Measurements from ENCODE around the gene STPG2. TPM values are rescaled to one million over a fixed set of nuclear protein-coding genes. Genes with fewer than 3 reads are reported as not detected.

Gene STPG2
- total and polyA plus RNA-seq, 2 of the 8 experiments (the other 6 are each of a cell fraction or from before 2014, with no cell fraction given), result 0.03 TPM; not detected in 1

GRCh38 chr4:97590266-97590665 lies 553.0 kb downstream of the STPG2 start:
- Histone ChIP-seq H4K8ac (ENCODE audit: extremely low read depth, insufficient read depth, low read length) (no peak overlapping the region), H2BK12ac (ENCODE audit: low read depth, low read length) (no peak overlapping the region), H3K27ac (ENCODE audit: low read depth, low read length) (no peak overlapping the region), H3K79me2 (ENCODE audit: control insufficient read depth in 1 of 2, insufficient read depth in 2 of 2, low read length in 2 of 2) (no peaks in the 10 kb centered on the region), H3K4me1 (replicated peaks in 1 of 4; ENCODE audit: control insufficient read depth in 3 of 4, insufficient read depth in 4 of 4, low read length in 3 of 4) (no peaks in the 10 kb centered on the region), H2AFZ (ENCODE audit: low read length) (no peak overlapping the region), H4K91ac (replicated peaks; ENCODE audit: insufficient read length, low read length) (no peak overlapping the region), H3K79me1 (ENCODE audit: low read depth, low read length) (no peaks in the 10 kb centered on the region), H3K36me3 (ENCODE audit: control insufficient read depth in 2 of 4, insufficient read depth in 4 of 4, low read length in 3 of 4) (no peaks in the 10 kb centered on the region), H3K27me3 (replicated peaks in 1 of 4; ENCODE audit: control insufficient read depth in 3 of 4, extremely low read depth in 1 of 4, insufficient read depth in 3 of 4, low read length in 3 of 4) (no peaks in the 10 kb centered on the region; a peak in 1 of 7 replicates), H3K9me3 (ENCODE audit: insufficient read depth in 2 of 2, low read depth in 1 of 2, low read length in 1 of 2) (no peaks in the 10 kb centered on the region), H3K4ac (replicated peaks; ENCODE audit: insufficient read length, low read depth, low read length) (no peak overlapping the region), H4K5ac (ENCODE audit: insufficient read length, low read depth, low read length) (no peak overlapping the region), H4K20me1 (replicated peaks in 1 of 2; ENCODE audit: control insufficient read depth in 1 of 2, insufficient read depth in 2 of 2, low read length in 2 of 2) (peaks cover 0 to 2% of the 10 kb centered on the region in 2 experiments), H2BK5ac (ENCODE audit: low read depth, low read length) (no peak overlapping the region), H3K4me3 (ENCODE audit: extremely low read depth in 1 of 4, insufficient read depth in 2 of 4, low read depth in 3 of 4, low read length in 4 of 4) (no peak overlapping the region), H2BK15ac (ENCODE audit: low read length) (no peak overlapping the region), H3K9ac (replicated peaks in 1 of 4; ENCODE audit: extremely low read depth in 1 of 4, low read depth in 3 of 4, low read length in 3 of 4) (no peak overlapping the region), H3K23ac (ENCODE audit: insufficient read length) (no peak overlapping the region), H2BK20ac (ENCODE audit: low read length) (no peak overlapping the region), H2BK120ac (replicated peaks; ENCODE audit: low read depth, low read length) (no peak overlapping the region), H3K4me2 (ENCODE audit: insufficient read depth in 1 of 2, low read depth in 2 of 2, low read length in 2 of 2) (no peak overlapping the region), H2AK5ac (ENCODE audit: low read depth, low read length) (no peak overlapping the region), H3K23me2 (ENCODE audit: low read depth, low read length) (no peaks in the 10 kb centered on the region), H3K18ac (ENCODE audit: extremely low read depth, low read length) (no peak overlapping the region), H3K56ac (replicated peaks; ENCODE audit: insufficient read length, low read depth, low read length) (no peak overlapping the region), H3K14ac (ENCODE audit: insufficient read length) (no peak overlapping the region)
- DNase-seq (ENCODE audit: low read depth in 1 of 2, low spot score in 2 of 2) (no peak), FAIRE-seq (no peak)
- CTCF ChIA-PET (ENCODE audit: partially characterized antibody), result no interaction called here
- POLR2A ChIA-PET (ENCODE audit: partially characterized antibody), result no interaction called here
- 91% methylated on average over 4 of the region's 4 CpGs; no CpG with 5 or more reads in 1 of the 2 experiments for WGBS, 2 experiments (ENCODE audit: extremely low coverage in 1 of 2, insufficient coverage in 1 of 2, insufficient read length in 1 of 2, insufficient replicate concordance in 2 of 2, low coverage in 1 of 2, low lambda C conversion rate in 2 of 2, missing lambda C conversion rate in 1 of 2)
- TF ChIP-seq RNF2 (IDR thresholded peaks at IDR 0.05; ENCODE audit: borderline replicate concordance, low read depth, low read length, missing control alignments, poor library complexity, severe bottlenecking), result no peak
- TF ChIP-seq KDM5A (IDR thresholded peaks at IDR 0.05; ENCODE audit: low read length), result no peak
- TF ChIP-seq SUZ12 (IDR thresholded peaks at IDR 0.05; ENCODE audit: low read length), result no peak
- no peak for TF ChIP-seq ATF2 (IDR thresholded peaks at IDR 0.05; ENCODE audit: low read length)
- no peak for TF ChIP-seq E2F6 (IDR thresholded peaks at IDR 0.05)

Measured in H1 (cell line).